ENCODE measurements around the gene MAGEA6. TPM values are rescaled to one million over a fixed set of nuclear protein-coding genes. Genes with fewer than 3 reads are reported as not detected.
"Not testable (repeated sequence)": the region's sequence is repeated elsewhere in the genome, so short reads cannot be mapped to it uniquely, and the experiment has no call there.

MAGEA6 gene
- not detected for total RNA-seq

GRCh38 chrX:152769549-152770289, at the start of gene MAGEA6:
Gene MAGEA6 (minus strand): TSS chrX:152769689. CDS start chrX:152767650, 2,039 bp downstream.
- TF ChIP-seq CTCF (IDR thresholded peaks at IDR 0.05; ENCODE audit: low read depth), result not testable (repeated sequence)

- no peak for TF ChIP-seq CTCF (IDR thresholded peaks at IDR 0.05; ENCODE audit: low read depth)
Measured at GRCh38 chrX:152819266-152819665, 49.8 kb upstream of the MAGEA6 start.

- no peak for TF ChIP-seq CTCF (IDR thresholded peaks at IDR 0.05; ENCODE audit: low read depth)
Measured at GRCh38 chrX:152818356-152818755, 48.9 kb upstream of the MAGEA6 start.

- TF ChIP-seq CTCF (IDR thresholded peaks at IDR 0.05; ENCODE audit: low read depth), result no peak
Measured at GRCh38 chrX:152817078-152817764, 47.7 kb upstream of the MAGEA6 start.

GRCh38 chrX:152814048-152814447, 44.6 kb upstream of the MAGEA6 start:
- no peak for TF ChIP-seq CTCF (IDR thresholded peaks at IDR 0.05; ENCODE audit: low read depth)

- no peak for TF ChIP-seq CTCF (IDR thresholded peaks at IDR 0.05; ENCODE audit: low read depth)
Measured at GRCh38 chrX:152813206-152813605, 43.7 kb upstream of the MAGEA6 start.

GRCh38 chrX:152810403-152810802, 40.9 kb upstream of the MAGEA6 start:
- TF ChIP-seq CTCF (IDR thresholded peaks at IDR 0.05; ENCODE audit: low read depth), result no peak

All from subcutaneous adipose tissue (tissue), 4 donors.